H1 (cell line): Measurements from ENCODE around the gene POLR3G. TPM values are rescaled to one million over a fixed set of nuclear protein-coding genes. Genes with fewer than 3 reads are reported as not detected.
A peak's percentile ranks its signal among the peaks of the same experiment; 100 is the strongest.

Experiments
- CTCF ChIA-PET: fragments of 300-600 bp; sonication (Branson Sonifier 250); formaldehyde crosslinking; loops from one replicate; lab custom pipeline; 2021; ENCODE audit not compliant: partially characterized antibody; lab: Charles Lee
- POLR2A ChIA-PET: fragments of 300-600 bp; sonication (Branson Sonifier 250); formaldehyde crosslinking; loops from one replicate; lab custom pipeline; 2021; ENCODE audit warnings: inconsistent platforms; ENCODE audit not compliant: partially characterized antibody; lab: Charles Lee
- DNase-seq, 2 experiments: peaks; one replicate each; pipeline versions ENCODE4 v3.0.0 to v3.0.0-alpha.2; 2010 to 2022; ENCODE audit warnings: low spot score in 2 of 2, low read depth in 1 of 2, mixed read lengths in 1 of 2
- FAIRE-seq: peaks from 2 replicates; lab custom pipeline; 2011; peaks lifted over from hg19 to GRCh38; lab: Jason Lieb, UNC
- H2AFZ ChIP-seq: 2 replicates; pipeline ENCODE4 v1.8.1; 2012; ENCODE audit warnings: low read length, inconsistent platforms
- H2AK5ac ChIP-seq: 2 replicates; pipeline ENCODE4 v1.6.1; 2013; ENCODE audit warnings: low read depth, low read length
- H2BK120ac ChIP-seq: replicated peaks from 2 replicates; pipeline ENCODE3; 2013; ENCODE audit warnings: low read depth, low read length, inconsistent platforms
- H2BK12ac ChIP-seq: 2 replicates; pipeline ENCODE4 v1.6.1; 2013; ENCODE audit warnings: low read depth, low read length
- H2BK15ac ChIP-seq: 2 replicates; pipeline ENCODE4 v1.6.1; 2013; ENCODE audit warnings: low read length
- H2BK20ac ChIP-seq: 2 replicates; pipeline ENCODE4 v1.6.1; 2013; ENCODE audit warnings: low read length
- H2BK5ac ChIP-seq: 2 replicates; pipeline ENCODE4 v1.6.1; 2013; ENCODE audit warnings: low read depth, low read length
- H3K14ac ChIP-seq: 2 replicates; pipeline ENCODE4 v1.6.1; 2013; ENCODE audit warnings: inconsistent platforms; ENCODE audit not compliant: insufficient read length
- H3K18ac ChIP-seq: 2 replicates; pipeline ENCODE4 v1.6.1; 2013; ENCODE audit warnings: low read length; ENCODE audit errors: extremely low read depth
- H3K23ac ChIP-seq: 2 replicates; pipeline ENCODE4 v1.6.1; 2013; ENCODE audit warnings: inconsistent platforms; ENCODE audit not compliant: insufficient read length
- H3K23me2 ChIP-seq: 2 replicates; pipeline ENCODE4 v1.6.1; 2013; ENCODE audit warnings: low read depth, low read length
- H3K27ac ChIP-seq: 2 replicates; pipeline ENCODE4 v1.6.1; 2011; ENCODE audit warnings: low read depth, low read length, inconsistent platforms
- H3K27me3 ChIP-seq, 4 experiments: replicated peaks in 1 of 4; 1 replicate in 1 of 4; 2 replicates in 3 of 4; pipeline versions ENCODE4 v1.6.1 to v1.8.1; 2011 to 2013; ENCODE audit warnings: low read length in 3 of 4, mild to moderate bottlenecking in 3 of 4, inconsistent platforms in 2 of 4, mixed read lengths in 2 of 4, moderate library complexity in 1 of 4; ENCODE audit not compliant: control insufficient read depth in 3 of 4, insufficient read depth in 3 of 4; ENCODE audit errors: extremely low read depth in 1 of 4
- H3K36me3 ChIP-seq, 4 experiments: 2 replicates each; pipeline versions ENCODE4 v1.6.1 to v1.8.1; 2011 to 2013; ENCODE audit warnings: mild to moderate bottlenecking in 4 of 4, low read length in 3 of 4, moderate library complexity in 2 of 4, control low read depth in 1 of 4, inconsistent platforms in 1 of 4; ENCODE audit not compliant: insufficient read depth in 4 of 4, control insufficient read depth in 2 of 4
- H3K4ac ChIP-seq: replicated peaks from 2 replicates; pipeline ENCODE3; 2013; ENCODE audit warnings: low read length, low read depth, mixed read lengths, inconsistent platforms; ENCODE audit not compliant: insufficient read length
- H3K4me1 ChIP-seq, 4 experiments: replicated peaks in 1 of 4; 1 replicate in 1 of 4; 2 replicates in 3 of 4; pipeline versions ENCODE4 v1.6.1 to v1.8.1; 2011 to 2013; ENCODE audit warnings: low read length in 3 of 4, inconsistent platforms in 2 of 4, mixed read lengths in 1 of 4; ENCODE audit not compliant: insufficient read depth in 4 of 4, control insufficient read depth in 3 of 4
- H3K4me2 ChIP-seq, 2 experiments: 2 replicates each; pipeline versions ENCODE4 v1.6.1 to v1.8.1; 2011 to 2013; ENCODE audit warnings: low read depth in 2 of 2, low read length in 2 of 2, control low read depth in 1 of 2, inconsistent platforms in 1 of 2, mild to moderate bottlenecking in 1 of 2; ENCODE audit not compliant: insufficient read depth in 1 of 2
- H3K4me3 ChIP-seq, 4 experiments: fragments of 200-600, 300-600 bp in 1 of 4; sonication (generic), shearing (Covaris generic), sonication (Bioruptor Twin) in 1 of 4; 2 replicates each; pipeline versions ENCODE4 v1.5.1 to v1.8.1; 2011 to 2016; ENCODE audit warnings: low read length in 4 of 4, low read depth in 3 of 4, control low read depth in 2 of 4, inconsistent platforms in 2 of 4, mild to moderate bottlenecking in 2 of 4, mixed read lengths in 1 of 4, moderate library complexity in 1 of 4; ENCODE audit not compliant: insufficient read depth in 2 of 4; ENCODE audit errors: extremely low read depth in 1 of 4
- H3K56ac ChIP-seq: replicated peaks from 2 replicates; pipeline ENCODE3; 2013; ENCODE audit warnings: low read depth, mild to moderate bottlenecking, mixed read lengths, low read length, inconsistent platforms; ENCODE audit not compliant: insufficient read length
- H3K79me1 ChIP-seq: 2 replicates; pipeline ENCODE4 v1.6.1; 2013; ENCODE audit warnings: low read depth, low read length, control low read depth
- H3K79me2 ChIP-seq, 2 experiments: 2 replicates each; pipeline versions ENCODE4 v1.6.1 to v1.8.1; 2012 to 2013; ENCODE audit warnings: low read length in 2 of 2, mild to moderate bottlenecking in 2 of 2, inconsistent platforms in 1 of 2; ENCODE audit not compliant: insufficient read depth in 2 of 2, control insufficient read depth in 1 of 2
- H3K9ac ChIP-seq, 4 experiments: replicated peaks in 1 of 4; 1 replicate in 1 of 4; 2 replicates in 3 of 4; pipeline versions ENCODE4 v1.6.1 to v1.8.1; 2011 to 2013; ENCODE audit warnings: low read depth in 3 of 4, low read length in 3 of 4, control low read depth in 2 of 4, mild to moderate bottlenecking in 2 of 4, moderate library complexity in 2 of 4, inconsistent platforms in 1 of 4; ENCODE audit errors: extremely low read depth in 1 of 4
- H3K9me3 ChIP-seq, 2 experiments: 2 replicates each; pipeline versions ENCODE4 v1.6.1 to v1.8.1; 2012 to 2013; ENCODE audit warnings: mild to moderate bottlenecking in 2 of 2, moderate library complexity in 2 of 2, control low read depth in 1 of 2, inconsistent platforms in 1 of 2, low read depth in 1 of 2, low read length in 1 of 2, mixed read lengths in 1 of 2; ENCODE audit not compliant: insufficient read depth in 2 of 2
- H4K20me1 ChIP-seq, 2 experiments: replicated peaks in 1 of 2; 2 replicates each; pipeline versions ENCODE3 to v1.8.1; 2011 to 2013; ENCODE audit warnings: inconsistent platforms in 2 of 2, low read length in 2 of 2, mild to moderate bottlenecking in 1 of 2; ENCODE audit not compliant: insufficient read depth in 2 of 2, control insufficient read depth in 1 of 2
- H4K5ac ChIP-seq: 2 replicates; pipeline ENCODE4 v1.6.1; 2013; ENCODE audit warnings: low read length, low read depth, mixed read lengths, inconsistent platforms; ENCODE audit not compliant: insufficient read length
- H4K8ac ChIP-seq: 2 replicates; pipeline ENCODE4 v1.8.0; 2013; ENCODE audit warnings: mild to moderate bottlenecking, moderate library complexity, low read length, inconsistent platforms; ENCODE audit not compliant: insufficient read depth; ENCODE audit errors: extremely low read depth
- H4K91ac ChIP-seq: replicated peaks from 2 replicates; pipeline ENCODE3; 2013; ENCODE audit warnings: low read length, mixed read lengths, inconsistent platforms; ENCODE audit not compliant: insufficient read length
- KDM5A ChIP-seq: fragments of 200-600 bp; IDR thresholded peaks from 2 replicates; pipeline ENCODE4 v1.7.1; 2012; ENCODE audit warnings: mild to moderate bottlenecking, low read length, inconsistent platforms, mixed read lengths
- MAFK ChIP-seq: IDR thresholded peaks from 2 replicates; pipeline ENCODE4 v1.6.1; 2012; ENCODE audit warnings: low read depth, mild to moderate bottlenecking, improper control_type of control experiment, low read length
- WGBS, 2 experiments: shearing (Covaris generic) in 1 of 2; methylation state at CpG; one replicate each; pipeline versions ENCODE4 v1.1.6 to v1.1.7; 2013 to 2015; ENCODE audit warnings: low lambda C conversion rate in 2 of 2, mixed read lengths in 2 of 2, inconsistent platforms in 1 of 2, low coverage in 1 of 2, missing lambda C conversion rate in 1 of 2; ENCODE audit not compliant: insufficient replicate concordance in 2 of 2, insufficient coverage in 1 of 2, insufficient read length in 1 of 2; ENCODE audit errors: extremely low coverage in 1 of 2, missing lambda C conversion rate in 1 of 2; 5-methylcytosine and 5-hydroxymethylcytosine counted together
- polyA plus RNA-seq, 7 experiments: library from polyadenylated mRNA; depleted of rRNA in 3 of 7; stranded (reverse) in 5 of 7; unstranded in 2 of 7; fragments of >200 nt in 5 of 7; fragments of 200-250 nt in 2 of 7; gene quantifications; 1 replicate in 5 of 7; 2 replicates in 1 of 7; 4 replicates in 1 of 7; pipeline versions ENCODE4 v1.2.1 to v1.2.3, GENCODE V29; 2011 to 2013; ENCODE audit warnings: missing spikeins in 2 of 7, mixed read lengths in 2 of 7
- total RNA-seq: library from RNA; stranded (reverse); fragmentation: NEBNext Ultra II Directional; extraction: Animal tissue kit (Norgen Biotek cat#: 25700); gene quantifications from 2 replicates; pipeline ENCODE4 v1.2.1, GENCODE V29; 2021

The POLR3G gene
- total and polyA plus RNA-seq, 2 of the 8 experiments (the other 6 are each of a cell fraction or from before 2014, with no cell fraction given) = 119 to 179 TPM

- ChIA-PET CTCF (interaction anchor here (0.9 to 1.8 kb wide), 3 partner anchors 16 to 58 kb away, joined by 3 to 5 read pairs (median 4); partner anchors contain the start of gene LYSMD3), POLR2A (interaction anchor here (1.4 to 1.8 kb wide), 2 partner anchors 9 to 12 kb away, joined by 6 to 7 read pairs; partner anchors contain the start of gene ADGRV1)
- no peak overlapping the region for H4K8ac ChIP-seq
- H3K18ac ChIP-seq = no peak overlapping the region
- TF ChIP-seq MAFK = peak; percentile 87
- no peak for TF ChIP-seq KDM5A
- H2BK120ac ChIP-seq = no peak overlapping the region
- no peak for DNase-seq
- H3K79me2 ChIP-seq = no peaks in the 10 kb centered on the region
- H3K79me1 ChIP-seq = no peaks in the 10 kb centered on the region
- no peaks in the 10 kb centered on the region for H3K9me3 ChIP-seq
- H3K4me2 ChIP-seq = no peak overlapping the region
- H3K4me3 ChIP-seq = no peak overlapping the region
- no peaks in the 10 kb centered on the region for H3K23me2 ChIP-seq
- no peaks in the 10 kb centered on the region for H3K27me3 ChIP-seq
- no peak overlapping the region for H2BK12ac ChIP-seq
- no peak overlapping the region for H3K27ac ChIP-seq
- H3K4me1 ChIP-seq = peaks cover 0 to 7% (median 3%) of the 10 kb centered on the region in 4 experiments; a peak in 3 of 7 replicates
- H4K20me1 ChIP-seq = no peaks in the 10 kb centered on the region
- WGBS, 2 experiments = 87% methylated on average over 2 of the region's 2 CpGs; no CpG with 5 or more reads in 1 of the 2 experiments
- no peak overlapping the region for H3K14ac ChIP-seq
- no peak overlapping the region for H2AK5ac ChIP-seq
- no peak overlapping the region for H2BK15ac ChIP-seq
- no peak overlapping the region for H4K5ac ChIP-seq
- FAIRE-seq = no peak
- H3K4ac ChIP-seq = no peak overlapping the region
- no peak overlapping the region for H3K9ac ChIP-seq
- no peak overlapping the region for H3K23ac ChIP-seq
- H2AFZ ChIP-seq = no peak overlapping the region
- H4K91ac ChIP-seq = no peak overlapping the region
- H2BK5ac ChIP-seq = no peak overlapping the region
- H3K36me3 ChIP-seq = no peaks in the 10 kb centered on the region
- H3K56ac ChIP-seq = no peak overlapping the region
- H2BK20ac ChIP-seq = no peak overlapping the region
Measured at GRCh38 chr5:90545511-90545910, 70.8 kb downstream of the POLR3G start.
